ENCODE results near the gene CHAC2.
"Not testable (repeated sequence)": the region's sequence is repeated elsewhere in the genome, so short reads cannot be mapped to it uniquely, and the experiment has no call there.

Gene CHAC2

GRCh38 chr2:53767405-53768241 lies at the start of gene CHAC2:
Gene CHAC2, plus strand, starts transcription at chr2:53767804. Its CDS starts 83 bp downstream, at chr2:53767887.
- DNase-seq = peak; percentile 85

GRCh38 chr2:53720944-53721343 lies 46.7 kb upstream of the CHAC2 start:
- not testable (repeated sequence) for DNase-seq

GRCh38 chr2:53724536-53724935 lies 43.1 kb upstream of the CHAC2 start:
- DNase-seq = no peak

- no peak for DNase-seq
Measured at GRCh38 chr2:53725662-53726061, 41.9 kb upstream of the CHAC2 start.

GRCh38 chr2:53727921-53728320 lies 39.7 kb upstream of the CHAC2 start:
- no peak for DNase-seq

GRCh38 chr2:53729143-53729762 lies 38.4 kb upstream of the CHAC2 start:
- no peak for DNase-seq

GRCh38 chr2:53737091-53737490 lies 30.5 kb upstream of the CHAC2 start:
- DNase-seq = no peak

- no peak for DNase-seq
Measured at GRCh38 chr2:53739032-53739431, 28.6 kb upstream of the CHAC2 start.

- DNase-seq = no peak
Measured at GRCh38 chr2:53740170-53740569, 27.4 kb upstream of the CHAC2 start.

- no peak for DNase-seq
Measured at GRCh38 chr2:53744395-53745065, 23.1 kb upstream of the CHAC2 start.

- no peak for DNase-seq
Measured at GRCh38 chr2:53750041-53750768, 17.4 kb upstream of the CHAC2 start.

GRCh38 chr2:53751728-53752127 lies 15.9 kb upstream of the CHAC2 start:
- no peak for DNase-seq

- DNase-seq = no peak
Measured at GRCh38 chr2:53752385-53752784, 15.2 kb upstream of the CHAC2 start.

- no peak for DNase-seq
Measured at GRCh38 chr2:53753041-53753440, 14.6 kb upstream of the CHAC2 start.

GRCh38 chr2:53755121-53755520 lies 12.5 kb upstream of the CHAC2 start:
- DNase-seq = no peak

GRCh38 chr2:53756644-53757043 lies 11.0 kb upstream of the CHAC2 start:
- no peak for DNase-seq

GRCh38 chr2:53757206-53757605 lies 10.4 kb upstream of the CHAC2 start:
- DNase-seq = not testable (repeated sequence)

GRCh38 chr2:53765767-53766166 lies 1.8 kb upstream of the CHAC2 start:
- no peak for DNase-seq

GRCh38 chr2:53768242-53768542 lies 588 bp downstream of the CHAC2 start:
- no peak for DNase-seq

- no peak for DNase-seq
Measured at GRCh38 chr2:53769318-53769945, 1.8 kb downstream of the CHAC2 start.

GRCh38 chr2:53770264-53770663 lies 2.7 kb downstream of the CHAC2 start:
- no peak for DNase-seq

GRCh38 chr2:53777134-53777533 lies 9.5 kb downstream of the CHAC2 start:
- no peak for DNase-seq

All from CD4-positive, alpha-beta T cell treated with Interferon gamma for 1 hour (primary cell).